ENCODE data around the gene VPS26C.

Gene VPS26C

GRCh38 chr21:37276377-37276776, 9.2 kb upstream of the VPS26C start:
- TF ChIP-seq TAF1 (IDR thresholded peaks at IDR 0.05; ENCODE audit: borderline replicate concordance, insufficient read depth, low read length), result no peak
- TF ChIP-seq FOXP2 (optimal IDR thresholded peaks at IDR 0.05; ENCODE audit: borderline replicate concordance, extremely low read depth, extremely low read length, insufficient read depth), result no peak
- no peak for TF ChIP-seq SIN3A (IDR thresholded peaks at IDR 0.05; ENCODE audit: borderline replicate concordance, insufficient read depth, low read length)
- no peak for TF ChIP-seq POLR2AphosphoS5 (IDR thresholded peaks at IDR 0.05; ENCODE audit: low read depth, low read length)

GRCh38 chr21:37273911-37274690, 7.0 kb upstream of the VPS26C start:
- no peak for TF ChIP-seq FOXP2 (optimal IDR thresholded peaks at IDR 0.05; ENCODE audit: borderline replicate concordance, extremely low read depth, extremely low read length, insufficient read depth)
- TF ChIP-seq TAF1 (IDR thresholded peaks at IDR 0.05; ENCODE audit: borderline replicate concordance, insufficient read depth, low read length), result no peak
- no peak for TF ChIP-seq SIN3A (IDR thresholded peaks at IDR 0.05; ENCODE audit: borderline replicate concordance, insufficient read depth, low read length)
- TF ChIP-seq POLR2AphosphoS5 (IDR thresholded peaks at IDR 0.05; ENCODE audit: low read depth, low read length), result no peak
- TF ChIP-seq REST (IDR thresholded peaks at IDR 0.05; ENCODE audit: insufficient read depth in 1 of 2, low read depth in 2 of 2, low read length in 2 of 2), result no peak

GRCh38 chr21:37273440-37273839, 6.3 kb upstream of the VPS26C start:
- no peak for TF ChIP-seq POLR2AphosphoS5 (IDR thresholded peaks at IDR 0.05; ENCODE audit: low read depth, low read length)
- no peak for TF ChIP-seq SIN3A (IDR thresholded peaks at IDR 0.05; ENCODE audit: borderline replicate concordance, insufficient read depth, low read length)
- TF ChIP-seq TAF1 (IDR thresholded peaks at IDR 0.05; ENCODE audit: borderline replicate concordance, insufficient read depth, low read length), result no peak
- no peak for TF ChIP-seq REST (IDR thresholded peaks at IDR 0.05; ENCODE audit: insufficient read depth in 1 of 2, low read depth in 2 of 2, low read length in 2 of 2)
- TF ChIP-seq FOXP2 (optimal IDR thresholded peaks at IDR 0.05; ENCODE audit: borderline replicate concordance, extremely low read depth, extremely low read length, insufficient read depth), result no peak

- no peak for TF ChIP-seq TAF1 (IDR thresholded peaks at IDR 0.05; ENCODE audit: borderline replicate concordance, insufficient read depth, low read length)
- TF ChIP-seq SIN3A (IDR thresholded peaks at IDR 0.05; ENCODE audit: borderline replicate concordance, insufficient read depth, low read length), result no peak
- TF ChIP-seq POLR2AphosphoS5 (IDR thresholded peaks at IDR 0.05; ENCODE audit: low read depth, low read length), result no peak
- no peak for TF ChIP-seq REST (IDR thresholded peaks at IDR 0.05; ENCODE audit: insufficient read depth in 1 of 2, low read depth in 2 of 2, low read length in 2 of 2)
- TF ChIP-seq FOXP2 (optimal IDR thresholded peaks at IDR 0.05; ENCODE audit: borderline replicate concordance, extremely low read depth, extremely low read length, insufficient read depth), result no peak
These were observed 5.8 kb upstream of the VPS26C start for GRCh38 chr21:37272897-37273296.

GRCh38 chr21:37270576-37271365, 3.6 kb upstream of the VPS26C start:
- no peak for TF ChIP-seq SIN3A (IDR thresholded peaks at IDR 0.05; ENCODE audit: borderline replicate concordance, insufficient read depth, low read length)
- TF ChIP-seq REST (IDR thresholded peaks at IDR 0.05; ENCODE audit: insufficient read depth in 1 of 2, low read depth in 2 of 2, low read length in 2 of 2), result no peak
- TF ChIP-seq POLR2AphosphoS5 (IDR thresholded peaks at IDR 0.05; ENCODE audit: low read depth, low read length), result no peak
- no peak for TF ChIP-seq TAF1 (IDR thresholded peaks at IDR 0.05; ENCODE audit: borderline replicate concordance, insufficient read depth, low read length)
- no peak for TF ChIP-seq FOXP2 (optimal IDR thresholded peaks at IDR 0.05; ENCODE audit: borderline replicate concordance, extremely low read depth, extremely low read length, insufficient read depth)

All from PFSK-1 (cell line).